GM20431 (cell line): ENCODE data around the gene ZSWIM4.

ENCODE experiments used
- in situ Hi-C: fragments of 300-500 bp; cut with MseI, MboI; formaldehyde crosslinking; loops from one replicate; pipeline ENCODE4 v1.15.0; 2020; ENCODE audit warnings: low sequenced_read_pairs; ENCODE audit not compliant: unreplicated experiment

Gene ZSWIM4

DNA sequence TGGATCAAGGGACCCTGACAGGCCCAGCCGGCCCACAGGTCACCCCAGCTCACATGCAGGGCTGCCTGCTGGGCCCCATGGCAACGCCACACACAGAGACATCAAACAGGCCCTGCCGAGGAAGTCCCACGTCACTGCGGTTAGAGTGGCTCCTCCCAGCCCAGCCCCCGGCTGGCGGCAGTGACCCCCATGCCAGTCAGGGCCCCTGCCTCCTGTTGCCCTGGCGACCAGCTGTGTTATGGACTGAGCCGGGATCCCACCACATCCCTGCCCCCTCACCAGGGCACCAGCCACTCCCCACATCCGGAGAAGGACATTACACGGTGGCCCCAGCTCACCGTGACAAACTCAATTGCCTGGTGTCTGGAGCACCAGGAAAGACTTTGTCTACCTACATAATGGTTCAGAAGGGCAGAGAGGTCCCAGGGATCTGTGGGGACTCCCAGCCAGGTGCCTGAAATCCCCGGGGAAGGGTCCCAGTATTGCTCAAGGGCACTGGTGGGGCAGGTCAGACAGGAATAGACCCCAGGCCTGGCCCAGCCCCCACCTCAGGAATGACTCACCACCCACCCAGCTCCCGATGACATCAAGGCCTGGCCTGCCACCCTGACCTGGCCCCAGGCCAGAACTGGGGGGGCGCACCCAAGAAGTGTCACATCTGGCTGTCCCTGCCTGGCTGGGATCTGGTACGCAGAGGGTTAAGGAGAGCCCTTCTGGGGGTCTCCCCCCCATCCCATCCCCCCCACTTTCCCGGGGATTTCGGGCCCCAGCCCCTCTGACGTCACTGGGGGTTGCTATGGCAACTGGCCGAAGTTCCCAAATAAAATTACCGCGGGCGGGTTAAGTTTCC, 51.5 kb downstream of the ZSWIM4 start:
- in situ Hi-C loops, result no loop called here

- in situ Hi-C loops, result no loop called here
Observed at GRCh38 chr19:13847407-13848339, 52.4 kb downstream of the ZSWIM4 start.

GRCh38 chr19:13848340-13848677, 53.1 kb downstream of the ZSWIM4 start:
- in situ Hi-C loops, result no loop called here

- in situ Hi-C loops, result no loop called here
Observed at GRCh38 chr19:13848798-13849676, 53.8 kb downstream of the ZSWIM4 start.

DNA sequence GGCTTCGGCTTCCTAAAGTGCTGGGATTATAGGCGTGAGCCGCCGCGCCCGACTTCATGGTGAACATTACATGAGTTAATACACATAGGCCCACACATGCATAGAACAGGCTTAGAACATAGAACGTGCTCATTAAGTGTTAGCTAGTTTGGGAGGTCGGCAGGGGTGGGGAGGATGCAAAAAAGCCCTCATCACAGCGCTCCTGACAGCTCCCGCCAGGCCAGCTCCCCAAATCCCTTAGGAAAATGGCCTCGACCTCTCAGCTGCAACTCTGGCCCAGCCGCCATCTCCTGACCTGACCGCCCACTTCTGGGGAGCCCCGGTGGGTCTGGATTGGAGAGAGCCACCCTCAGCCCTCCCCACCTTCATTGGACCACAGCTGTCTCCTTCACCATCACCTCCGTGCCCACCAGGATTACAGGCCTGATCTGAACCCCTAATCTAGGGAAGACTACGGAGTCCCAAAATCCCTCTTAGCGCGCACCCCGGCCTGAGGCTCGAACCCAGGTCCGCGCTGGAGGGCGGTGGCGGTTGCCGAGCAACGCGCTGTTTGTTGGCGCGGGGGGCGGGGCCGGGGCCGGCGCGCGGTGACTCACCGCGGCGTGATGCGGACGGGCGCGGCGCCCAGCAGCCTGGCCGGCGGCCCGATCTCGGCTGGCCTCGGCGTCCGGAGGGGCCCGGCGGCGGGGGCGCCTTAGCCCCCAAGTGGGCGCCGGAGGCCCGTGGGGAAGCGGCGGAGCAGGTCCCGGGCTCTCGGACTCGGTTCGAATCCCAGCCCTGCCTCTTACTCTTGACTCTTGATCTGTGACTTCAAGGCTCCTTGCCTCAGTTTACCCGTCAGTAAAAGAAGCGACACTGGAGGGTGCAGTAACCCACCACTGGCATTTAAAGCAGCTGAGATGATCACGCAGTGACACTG, 55.0 kb downstream of the ZSWIM4 start:
- in situ Hi-C loops, result loop anchor here (10.0 kb wide), 1 partner anchor 65 kb away; no protein-coding TSS in a partner anchor

GRCh38 chr19:13850910-13851733, 55.9 kb downstream of the ZSWIM4 start:
- in situ Hi-C loops, result loop anchor here (10.0 kb wide), 1 partner anchor 66 kb away; no protein-coding TSS in a partner anchor

DNA sequence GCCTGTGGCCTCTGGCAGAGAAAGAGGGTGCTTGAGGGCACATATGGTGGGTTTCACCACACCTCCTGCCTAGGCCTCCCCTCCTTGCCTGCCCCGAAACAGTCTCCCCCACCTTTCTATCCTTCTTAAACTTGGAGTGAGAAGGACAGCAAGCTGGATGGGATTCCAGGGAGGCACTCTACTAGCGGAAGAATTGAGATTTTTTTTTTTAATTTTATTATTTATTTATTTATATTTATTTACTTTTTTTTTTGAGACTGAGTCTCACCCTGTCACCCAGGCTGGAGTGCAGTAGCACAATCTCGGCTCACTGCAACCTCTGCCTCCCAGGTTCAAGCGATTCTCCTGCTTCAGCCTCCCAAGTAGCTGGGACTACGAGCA, 56.5 kb downstream of the ZSWIM4 start:
- in situ Hi-C loops, result loop anchor here (10.0 kb wide), 1 partner anchor 67 kb away; no protein-coding TSS in a partner anchor

DNA sequence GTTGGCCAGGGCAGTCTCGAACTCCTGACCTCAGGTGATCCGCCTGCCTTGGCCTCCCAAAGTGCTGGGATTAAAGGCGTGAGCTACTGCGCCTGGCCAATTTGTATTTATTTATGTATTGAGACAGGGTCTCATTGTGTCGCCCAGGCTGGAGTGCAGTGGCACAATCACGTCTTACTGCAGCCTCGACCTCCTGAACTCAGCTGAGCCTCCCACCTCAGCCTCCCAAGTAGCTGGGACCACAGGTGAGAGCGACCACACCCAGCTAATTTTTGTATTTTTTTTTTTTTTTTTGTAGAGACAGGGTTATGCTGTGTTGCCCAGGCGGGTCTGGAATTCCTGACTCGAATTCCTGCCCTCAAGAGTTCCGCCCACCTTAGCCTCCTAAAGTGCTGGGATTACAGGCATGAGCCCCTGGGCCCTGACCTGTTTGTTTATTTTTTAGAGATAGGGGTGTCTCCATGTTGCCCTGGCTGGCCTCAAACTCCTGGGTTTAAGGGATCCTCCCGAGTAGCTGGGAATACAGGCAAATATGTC, 57.0 kb downstream of the ZSWIM4 start:
- in situ Hi-C loops, result loop anchor here (10.0 kb wide), 1 partner anchor 67 kb away; no protein-coding TSS in a partner anchor

- in situ Hi-C loops, result loop anchor here (10.0 kb wide), 1 partner anchor 72 kb away; no protein-coding TSS in a partner anchor
Observed at GRCh38 chr19:13856497-13856896, 61.3 kb downstream of the ZSWIM4 start.

DNA sequence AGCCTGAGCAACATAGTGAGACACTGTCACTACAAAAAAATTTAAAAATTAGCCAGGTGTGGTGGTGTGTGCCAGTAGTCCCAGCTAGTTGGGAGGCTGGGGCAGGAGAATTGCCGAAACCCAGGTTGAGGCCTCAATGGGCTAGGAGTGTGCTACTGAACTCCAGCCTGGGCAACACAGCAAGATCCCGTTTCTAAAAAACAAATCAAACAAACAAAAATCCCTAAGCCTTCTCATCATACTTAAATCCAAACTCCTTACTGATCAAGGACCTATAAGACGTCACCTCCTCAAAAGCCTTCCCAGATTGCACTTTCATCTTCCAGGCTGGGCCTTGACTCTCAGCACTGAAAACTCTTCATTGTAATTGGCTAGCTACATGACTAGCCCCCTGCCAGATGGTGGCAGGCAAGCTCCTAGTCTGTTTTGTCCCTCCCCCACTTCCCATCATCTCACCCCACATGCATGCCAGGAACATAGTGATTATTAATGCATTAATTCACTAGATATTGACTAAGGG, 64.2 kb downstream of the ZSWIM4 start:
- in situ Hi-C loops, result loop anchor here (10.0 kb wide), 1 partner anchor 75 kb away; no protein-coding TSS in a partner anchor

GRCh38 chr19:13860679-13861391, 65.6 kb downstream of the ZSWIM4 start:
- in situ Hi-C loops, result no loop called here

DNA sequence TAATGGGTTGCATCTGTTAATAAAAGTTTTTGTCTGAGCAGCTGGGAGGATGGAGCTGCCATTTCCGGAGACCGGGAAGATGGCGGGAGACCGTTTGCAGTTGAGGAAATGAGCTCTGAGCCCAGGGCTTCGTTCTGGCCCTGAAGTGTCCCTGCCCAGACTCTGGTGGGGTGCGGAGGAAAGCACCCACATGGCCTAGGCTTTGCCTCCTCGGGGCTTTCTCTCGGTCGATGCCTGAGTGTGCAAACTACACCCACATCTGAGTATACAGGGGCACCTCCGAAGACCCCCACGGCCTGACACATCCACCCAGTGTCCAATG, 66.1 kb downstream of the ZSWIM4 start:
- in situ Hi-C loops, result no loop called here

DNA sequence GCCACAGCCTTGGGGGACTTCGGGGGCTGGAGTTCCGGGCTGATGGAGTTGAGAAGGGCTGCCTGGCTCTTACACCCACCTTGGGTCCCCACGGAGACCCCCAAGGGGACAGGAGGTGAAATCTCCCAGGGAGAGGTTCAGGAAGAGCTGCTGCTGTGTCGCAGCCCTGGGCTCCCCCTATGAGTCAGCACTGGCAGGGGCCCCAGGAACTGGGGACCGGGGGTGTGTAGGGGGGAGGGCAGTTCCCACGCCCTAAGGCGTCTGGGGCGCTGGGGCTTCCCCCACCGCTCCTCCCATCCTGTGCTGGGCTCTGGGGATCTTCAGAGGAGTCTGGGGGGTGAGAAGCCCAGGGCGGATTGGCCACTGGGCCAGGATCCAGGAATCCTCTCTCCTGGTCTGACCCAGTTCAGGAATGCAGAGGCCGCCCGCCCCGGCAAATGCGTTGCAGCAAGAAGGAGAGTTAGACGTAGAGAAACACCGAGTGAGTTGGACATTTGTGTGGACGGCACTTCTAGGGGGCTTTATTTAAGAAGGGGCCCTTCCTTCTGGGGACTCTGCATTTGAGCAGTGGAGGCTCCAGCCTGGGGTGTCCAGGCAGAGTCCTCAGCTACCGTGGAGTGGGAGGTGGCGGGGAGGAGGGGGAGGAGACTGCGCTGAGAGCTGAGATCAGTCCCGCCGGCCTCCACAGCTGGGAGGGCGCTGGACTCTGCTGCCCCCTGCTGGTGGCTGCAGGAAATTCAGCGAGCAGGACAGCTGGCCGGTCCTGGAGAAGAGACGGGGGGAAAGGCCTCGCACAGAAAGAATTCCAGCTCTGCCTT, 66.7 kb downstream of the ZSWIM4 start:
- in situ Hi-C loops, result no loop called here

GRCh38 chr19:13864046-13864666, 68.9 kb downstream of the ZSWIM4 start:
- in situ Hi-C loops, result no loop called here

DNA sequence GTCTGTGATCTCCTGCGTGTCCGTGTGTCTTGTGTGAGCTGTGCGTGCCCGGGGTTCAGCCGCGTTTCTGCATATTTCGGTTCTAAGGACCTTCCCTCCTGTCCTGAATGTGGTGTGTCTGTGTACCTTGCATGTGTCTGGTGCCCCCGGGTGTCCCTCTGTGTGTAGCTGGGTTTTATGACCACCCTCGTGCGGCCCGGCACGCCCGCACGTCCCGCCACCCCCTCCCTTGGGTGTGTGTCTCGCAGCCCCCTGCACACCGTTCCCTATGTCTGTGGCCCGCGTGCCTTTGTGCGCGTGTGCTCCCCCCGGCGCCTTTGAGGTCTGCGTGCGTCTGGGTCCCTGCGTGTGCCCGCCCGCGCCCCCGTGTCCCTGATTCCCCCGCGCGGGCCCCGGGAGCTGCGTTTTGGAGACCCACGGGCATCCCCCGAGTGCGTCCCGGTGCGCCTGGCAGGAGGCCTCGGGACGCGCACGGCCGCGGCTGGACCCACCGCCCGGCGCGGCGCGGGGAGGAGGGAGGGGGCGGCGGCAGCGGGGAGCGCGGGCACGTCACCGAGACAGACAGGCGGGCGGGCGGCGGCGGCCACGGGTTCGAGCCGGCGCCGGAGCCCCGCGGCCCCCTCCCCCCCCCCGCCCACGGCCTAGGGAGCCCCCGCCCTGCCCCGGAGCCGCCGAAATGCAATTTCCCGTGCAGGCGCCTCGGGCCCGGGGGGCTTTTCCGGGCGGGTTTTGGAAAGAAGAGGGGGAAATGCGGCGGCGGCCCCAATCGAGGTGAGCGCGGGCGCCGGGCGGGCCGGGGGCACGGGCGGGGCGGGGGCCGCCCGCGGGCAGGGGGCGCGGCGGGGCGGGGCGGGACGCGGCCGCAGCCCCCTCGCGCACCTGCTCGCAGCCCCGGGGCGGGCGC, 69.7 kb downstream of the ZSWIM4 start:
- in situ Hi-C loops, result no loop called here
